MM.1S (cell line): Measurements from ENCODE around the gene C2CD2.

Experiments used
- EZH2 ChIP-seq: fragments of 300-600 bp; sonication (generic); optimal IDR thresholded peaks from 2 replicates; pipeline ENCODE3; 2017; ENCODE audit warnings: low read depth, mild to moderate bottlenecking, antibody characterized with exemption, low read length, mixed read lengths
- TF ChIP-seq, protein P1 (sequence below): fragments of 300-600 bp; sonication (generic); IDR thresholded peaks from 2 replicates; pipeline ENCODE4 v1.5.1; 2016; ENCODE audit warnings: antibody characterized with exemption, low read length, mixed read lengths

DNA sequence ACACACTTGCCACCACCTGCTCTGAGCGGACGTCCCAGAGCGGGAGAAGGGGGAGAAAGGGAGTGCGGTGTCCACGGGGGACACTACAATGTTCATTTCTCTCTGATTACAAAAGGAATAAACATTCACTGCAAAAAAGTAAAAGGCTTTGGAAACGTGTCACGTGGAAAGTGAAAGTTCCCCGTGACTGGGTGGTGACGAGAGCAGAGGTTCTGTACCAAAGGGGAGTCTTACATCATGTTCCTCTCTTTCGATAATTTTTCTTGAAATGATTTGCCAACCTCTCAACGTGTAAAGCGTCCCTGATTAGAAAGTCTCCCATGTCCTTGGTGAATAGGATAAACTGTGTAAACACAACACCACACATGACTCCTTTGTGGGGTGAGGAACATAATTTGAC lies 52.7 kb downstream of the C2CD2 start:
- TF ChIP-seq, protein P1, sequence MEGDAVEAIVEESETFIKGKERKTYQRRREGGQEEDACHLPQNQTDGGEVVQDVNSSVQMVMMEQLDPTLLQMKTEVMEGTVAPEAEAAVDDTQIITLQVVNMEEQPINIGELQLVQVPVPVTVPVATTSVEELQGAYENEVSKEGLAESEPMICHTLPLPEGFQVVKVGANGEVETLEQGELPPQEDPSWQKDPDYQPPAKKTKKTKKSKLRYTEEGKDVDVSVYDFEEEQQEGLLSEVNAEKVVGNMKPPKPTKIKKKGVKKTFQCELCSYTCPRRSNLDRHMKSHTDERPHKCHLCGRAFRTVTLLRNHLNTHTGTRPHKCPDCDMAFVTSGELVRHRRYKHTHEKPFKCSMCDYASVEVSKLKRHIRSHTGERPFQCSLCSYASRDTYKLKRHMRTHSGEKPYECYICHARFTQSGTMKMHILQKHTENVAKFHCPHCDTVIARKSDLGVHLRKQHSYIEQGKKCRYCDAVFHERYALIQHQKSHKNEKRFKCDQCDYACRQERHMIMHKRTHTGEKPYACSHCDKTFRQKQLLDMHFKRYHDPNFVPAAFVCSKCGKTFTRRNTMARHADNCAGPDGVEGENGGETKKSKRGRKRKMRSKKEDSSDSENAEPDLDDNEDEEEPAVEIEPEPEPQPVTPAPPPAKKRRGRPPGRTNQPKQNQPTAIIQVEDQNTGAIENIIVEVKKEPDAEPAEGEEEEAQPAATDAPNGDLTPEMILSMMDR = no peak
- no peak for TF ChIP-seq EZH2
